Activated CD8-positive, alpha-beta memory T cell treated with anti-CD3 and anti-CD28 coated beads for 1 hour (primary cell): ENCODE results near the gene RPS16.
A peak's percentile ranks its signal among the peaks of the same experiment; 100 is the strongest.

Source experiments
- DNase-seq, 2 donors: peaks; one replicate each; pipeline ENCODE4 v3.0.0-alpha.2; 2020; ENCODE audit warnings: low read depth in 1 of 2; ENCODE audit errors: extremely low read depth in 1 of 2

RPS16 gene

DNA sequence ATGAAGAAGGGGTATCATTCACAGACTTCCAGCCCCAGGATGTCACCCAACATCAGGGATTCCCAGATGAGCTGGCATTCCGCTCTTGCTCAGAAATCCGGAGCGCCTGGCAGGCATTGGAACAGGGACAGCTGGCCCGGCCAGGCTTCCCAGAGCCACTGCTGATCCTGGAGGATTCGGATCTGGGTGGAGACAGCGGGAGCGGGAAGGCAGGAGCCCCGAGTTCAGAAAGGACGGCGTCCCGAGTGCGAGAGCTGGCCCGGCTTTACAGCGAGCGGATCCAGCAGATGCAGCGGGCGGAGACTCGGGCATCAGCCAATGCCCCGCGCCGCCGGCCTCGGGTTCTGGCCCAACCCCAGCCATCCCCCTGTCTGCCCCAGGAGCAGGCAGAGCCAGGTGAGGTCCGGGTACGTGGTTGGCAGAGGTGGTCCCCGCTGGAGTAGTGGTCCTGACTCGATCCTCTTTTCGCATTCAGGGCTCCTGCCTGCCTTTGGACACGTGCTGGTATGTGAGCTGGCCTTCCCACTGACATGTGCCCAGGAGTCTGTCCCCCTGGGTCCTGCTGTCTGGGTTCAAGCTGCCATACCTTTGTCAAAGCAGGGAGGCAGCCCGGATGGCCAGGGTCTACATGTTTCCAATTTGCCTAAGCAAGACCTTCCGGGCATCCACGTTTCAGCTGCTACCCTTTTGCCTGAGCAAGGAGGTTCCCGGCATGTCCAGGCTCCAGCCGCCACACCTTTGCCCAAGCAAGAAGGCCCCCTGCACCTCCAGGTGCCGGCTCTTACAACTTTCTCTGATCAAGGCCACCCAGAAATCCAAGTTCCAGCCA, 12.3 kb downstream of the RPS16 start:
- DNase-seq = no peak

DNA sequence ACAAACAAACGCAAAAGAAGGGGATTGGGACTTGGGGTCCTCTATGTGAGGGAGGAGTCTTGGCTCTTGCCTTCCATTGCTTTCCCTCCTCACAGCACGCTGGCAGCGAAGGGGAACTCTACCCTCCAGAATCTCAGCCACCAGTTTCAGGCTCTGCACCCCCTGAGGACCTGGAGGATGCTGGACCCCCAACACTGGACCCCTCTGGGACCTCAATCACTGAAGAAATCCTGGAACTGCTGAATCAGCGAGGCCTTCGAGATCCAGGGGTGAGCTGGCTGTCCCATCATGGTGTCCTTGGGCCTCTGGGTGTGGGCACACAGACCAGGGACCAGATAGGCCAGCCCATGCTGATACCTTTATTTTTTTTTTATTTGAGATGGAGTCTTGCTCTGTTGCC, 13.7 kb downstream of the RPS16 start:
- no peak for DNase-seq

GRCh38 chr19:39420769-39421168, 15.0 kb downstream of the RPS16 start:
- DNase-seq = no peak

GRCh38 chr19:39419003-39419402, 16.7 kb downstream of the RPS16 start:
- DNase-seq = no peak

- DNase-seq = no peak
Measured at GRCh38 chr19:39417463-39418181, 18.1 kb downstream of the RPS16 start.

DNA sequence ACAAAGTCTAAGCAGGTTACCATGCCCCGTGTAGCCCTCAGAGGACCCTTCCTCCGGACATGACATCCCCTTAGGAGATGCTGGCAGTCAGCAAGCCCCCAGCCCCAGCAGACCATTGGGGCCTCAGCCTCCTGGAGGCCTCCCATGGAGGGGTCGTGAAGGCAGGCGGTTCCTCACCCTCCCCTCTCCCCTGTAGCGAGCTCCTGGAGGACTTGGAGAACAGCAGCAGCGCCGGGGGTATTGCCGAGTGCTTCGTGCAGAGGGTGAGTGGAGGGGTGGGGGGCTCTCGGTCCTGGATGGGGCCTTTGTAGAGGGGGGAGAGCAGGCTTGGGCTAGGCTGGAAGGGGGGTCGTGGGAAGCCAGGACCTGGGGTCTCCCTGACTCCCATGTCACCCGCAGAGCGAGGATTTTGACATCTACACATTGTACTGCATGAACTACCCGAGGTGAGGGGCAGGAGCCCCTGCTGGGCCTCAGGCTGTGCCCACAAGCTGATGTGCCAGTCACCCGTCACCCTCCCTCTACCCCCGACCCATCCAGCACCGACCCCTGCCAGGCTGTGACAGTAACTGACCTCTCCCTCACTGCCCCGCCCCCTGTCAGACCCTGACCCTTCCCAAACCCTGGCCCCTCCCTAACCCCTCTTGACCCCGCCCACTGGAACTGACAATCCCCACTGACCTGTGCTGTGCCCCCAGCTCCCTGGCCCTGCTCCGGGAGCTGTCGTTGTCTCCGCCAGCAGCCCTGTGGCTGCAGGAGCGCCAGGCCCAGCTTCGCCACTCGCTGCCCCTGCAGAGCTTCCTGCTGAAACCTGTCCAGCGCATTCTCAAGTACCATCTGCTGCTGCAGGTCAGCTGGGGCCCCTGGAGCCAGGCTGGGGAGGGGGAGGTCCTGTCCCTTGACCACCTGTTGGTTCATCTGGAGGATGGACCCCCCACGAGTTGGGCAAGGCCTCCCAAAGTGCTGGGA, 19.3 kb downstream of the RPS16 start:
- DNase-seq = no peak

GRCh38 chr19:39415111-39416046, 20.4 kb downstream of the RPS16 start:
- DNase-seq = no peak

DNA sequence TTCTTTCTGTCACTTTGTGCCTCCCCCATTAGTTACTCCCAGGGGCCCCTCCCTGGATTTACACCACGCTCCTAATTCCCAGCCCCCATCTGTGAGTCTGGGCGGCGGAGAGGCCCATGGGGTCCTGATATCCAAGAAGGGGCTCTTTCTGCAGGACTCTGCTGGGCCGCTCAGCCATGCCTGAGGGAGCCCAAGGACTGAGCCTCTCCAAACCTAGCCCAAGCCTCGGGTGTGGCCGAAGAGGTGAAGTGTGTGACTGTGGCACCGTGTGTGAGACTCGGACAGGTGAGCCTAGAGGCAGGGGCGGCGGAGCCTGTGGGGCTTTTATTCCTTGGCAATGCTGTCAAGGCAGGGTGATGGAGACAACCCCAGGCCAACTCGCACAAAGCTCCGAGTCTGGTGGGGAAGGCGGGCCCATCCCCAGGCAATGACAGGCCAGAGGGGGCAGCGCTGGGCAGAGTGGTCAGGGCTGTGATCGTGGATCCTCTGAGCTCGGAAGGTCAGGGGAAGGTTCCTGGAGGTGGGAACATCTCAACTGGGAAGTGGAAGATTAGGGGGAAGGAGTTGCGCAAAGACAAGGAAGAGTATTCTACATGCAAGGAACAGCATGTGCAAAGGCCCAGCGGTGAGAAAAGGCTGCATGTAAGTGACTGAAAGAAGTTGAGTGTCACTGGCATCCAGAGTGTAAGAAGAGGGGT, 21.7 kb downstream of the RPS16 start:
- no peak for DNase-seq

GRCh38 chr19:39413272-39413910, 22.4 kb downstream of the RPS16 start:
- DNase-seq = no peak

GRCh38 chr19:39412867-39413271, 22.9 kb downstream of the RPS16 start:
- no peak for DNase-seq

GRCh38 chr19:39412100-39412866, 23.5 kb downstream of the RPS16 start, which contains the start of gene PLEKHG2:
TSS of gene PLEKHG2 (plus strand) at chr19:39412669. CDS start at chr19:39414087, 1,418 bp downstream.
- DNase-seq = peak; percentile 92

DNA sequence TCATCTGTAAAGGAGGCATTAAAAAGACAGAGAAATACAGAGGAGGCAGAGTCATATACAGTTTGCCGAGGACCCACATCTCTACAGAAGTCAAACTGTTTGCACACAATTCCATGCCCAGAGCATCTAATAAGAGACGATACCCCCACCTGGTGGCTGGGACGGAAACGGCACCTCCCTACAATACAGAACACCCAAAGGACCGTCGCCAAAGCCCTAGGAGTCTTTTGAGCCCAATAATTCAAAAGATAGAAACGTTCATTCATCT, 24.0 kb downstream of the RPS16 start:
- DNase-seq = peak; percentile 79 to 88

DNA sequence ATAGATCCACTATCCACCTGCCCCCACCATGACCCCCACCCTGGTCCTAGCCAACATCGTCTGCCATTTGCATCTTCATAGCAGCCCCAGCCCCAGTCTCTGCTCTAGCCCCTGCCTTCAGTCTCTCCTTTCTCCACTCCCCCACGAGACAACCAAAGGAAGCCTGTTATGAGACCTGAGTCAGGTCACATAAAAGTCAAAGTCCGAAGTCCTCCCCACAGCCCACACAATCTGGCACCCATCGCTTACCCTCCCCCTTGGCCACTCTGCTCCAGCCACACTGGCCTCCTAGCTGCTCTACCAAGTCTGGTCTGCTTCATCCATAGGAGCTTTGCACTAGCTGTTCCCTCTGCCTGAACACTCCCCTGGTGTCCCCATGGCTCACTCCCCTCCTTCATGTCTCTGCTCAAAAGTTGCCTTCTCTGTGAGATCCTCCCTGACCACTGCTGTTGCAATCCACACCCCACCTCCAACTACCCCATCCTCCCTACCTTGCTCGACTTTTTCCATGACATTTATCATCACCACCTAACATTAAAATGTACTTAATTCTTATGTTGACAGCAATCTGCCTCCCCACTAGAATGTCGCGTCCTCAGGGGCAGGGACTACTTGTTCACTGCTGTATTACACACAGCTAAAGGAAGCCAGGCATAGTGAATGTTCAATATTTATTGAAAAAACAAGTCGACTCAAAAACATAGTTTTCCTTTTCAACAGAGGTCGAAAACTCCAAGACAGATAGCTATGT, 24.5 kb downstream of the RPS16 start:
- DNase-seq = no peak

GRCh38 chr19:39410831-39411080, 25.0 kb downstream of the RPS16 start:
- no peak for DNase-seq

DNA sequence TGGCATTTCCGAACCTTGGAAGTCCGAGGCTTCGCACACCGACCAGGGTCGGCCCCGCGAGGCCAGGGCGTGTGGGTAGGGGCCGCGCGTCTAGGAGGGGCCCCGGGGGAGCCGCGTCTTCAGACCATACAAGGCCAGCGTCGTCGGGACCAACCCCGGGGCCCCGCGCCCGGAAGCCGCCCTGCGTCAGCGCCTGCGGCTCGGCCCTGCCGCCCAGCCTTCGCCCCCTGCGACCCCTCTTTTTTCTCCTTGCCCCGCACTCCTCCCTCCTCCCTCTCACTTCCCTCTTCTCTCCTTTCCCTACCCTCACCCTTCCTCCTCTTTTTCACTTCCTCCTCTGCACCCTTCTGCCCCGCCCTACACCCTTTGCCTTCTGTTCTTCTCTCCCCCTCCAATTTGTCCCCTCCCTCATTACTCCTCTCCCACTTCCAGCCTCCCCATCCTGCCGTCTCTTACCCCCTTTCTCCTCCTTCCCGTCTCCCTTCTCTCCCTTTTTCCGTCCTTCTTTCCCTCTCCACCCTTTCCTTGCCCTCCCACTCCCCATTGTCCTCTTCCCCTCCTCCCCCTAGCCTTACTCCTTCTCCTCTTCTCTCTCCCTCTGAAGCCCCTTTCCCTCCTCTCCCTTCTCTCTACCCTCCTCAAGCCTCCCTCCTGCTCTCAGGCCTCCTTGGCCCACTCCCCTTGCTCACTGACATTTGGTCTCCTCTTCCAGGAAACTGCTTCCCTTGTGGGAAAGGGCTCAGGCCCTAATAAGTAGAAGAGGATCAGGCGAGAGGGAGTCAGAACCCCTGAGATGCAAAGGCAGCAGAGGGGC, 25.5 kb downstream of the RPS16 start:
- peak in 1 of 2 donors; percentile 69 for DNase-seq

GRCh38 chr19:39409208-39410016, 26.3 kb downstream of the RPS16 start:
- DNase-seq = peak; percentile 83 to 93
